SK-N-MC (cell line): ENCODE data around the gene CD6.

Experiments used
- EZH2 ChIP-seq: fragments of 200-600 bp; sonication (generic); IDR thresholded peaks from one replicate; pipeline ENCODE4 v1.6.1; 2017; ENCODE audit warnings: antibody characterized with exemption
- FOXP2 ChIP-seq: optimal IDR thresholded peaks from 2 replicates; pipeline ENCODE3; 2011; ENCODE audit warnings: mild to moderate bottlenecking, moderate library complexity; ENCODE audit not compliant: insufficient read depth; ENCODE audit errors: extremely low read length, control extremely low read depth
- POLR2AphosphoS5 ChIP-seq: IDR thresholded peaks from 2 replicates; pipeline ENCODE4 v1.6.1; 2012; ENCODE audit warnings: mild to moderate bottlenecking, low read depth, low read length, borderline replicate concordance

DNA sequence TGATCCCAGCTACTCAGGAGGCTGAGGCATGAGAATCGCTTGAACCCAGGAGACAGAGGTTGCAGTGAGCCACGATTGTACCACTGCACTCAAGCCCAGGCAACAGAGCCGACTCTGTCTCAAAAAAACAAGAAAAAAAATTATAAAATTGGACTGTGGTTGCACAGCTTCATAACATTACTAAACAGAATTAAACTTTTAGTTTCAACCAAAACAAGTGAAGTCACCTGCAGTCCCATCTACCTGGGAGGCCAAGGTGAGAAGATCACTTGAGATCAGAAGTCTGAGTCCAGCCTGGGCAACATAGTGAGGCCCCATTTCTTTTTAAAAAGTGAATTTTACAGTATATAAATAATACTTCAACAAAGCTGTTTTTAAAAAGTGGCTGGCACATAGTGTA is 83.0 kb downstream of the CD6 start:
- TF ChIP-seq EZH2 (no peak), POLR2AphosphoS5 (no peak), FOXP2 (no peak)
